Glutamatergic neuron (in vitro differentiated cells): ENCODE data around the gene TMEM9B. TPM values are rescaled to one million over a fixed set of nuclear protein-coding genes. Genes with fewer than 3 reads are reported as not detected.

Experiments
- DNase-seq: peaks from one replicate; pipeline ENCODE4 v3.0.0; 2022
- H3K27ac Mint-ChIP-seq: one replicate; pipeline ENCODE4 v1.8.0; 2020; ENCODE audit warnings: mild to moderate bottlenecking, mixed read lengths, inconsistent platforms; ENCODE audit not compliant: unreplicated experiment
- H3K27me3 Mint-ChIP-seq: one replicate; pipeline ENCODE4 v1.8.0; 2020; ENCODE audit warnings: mild to moderate bottlenecking, moderate library complexity, mixed read lengths, inconsistent platforms; ENCODE audit not compliant: unreplicated experiment
- H3K36me3 Mint-ChIP-seq: one replicate; pipeline ENCODE4 v1.8.0; 2020; ENCODE audit warnings: mild to moderate bottlenecking, mixed read lengths, inconsistent platforms; ENCODE audit not compliant: unreplicated experiment
- H3K4me1 Mint-ChIP-seq: one replicate; pipeline ENCODE4 v1.8.0; 2020; ENCODE audit warnings: mild to moderate bottlenecking, low read depth, mixed read lengths, inconsistent platforms; ENCODE audit not compliant: unreplicated experiment
- H3K4me3 Mint-ChIP-seq: one replicate; pipeline ENCODE4 v1.8.0; 2020; ENCODE audit warnings: mild to moderate bottlenecking, mixed read lengths, inconsistent platforms; ENCODE audit not compliant: unreplicated experiment
- H3K9me3 Mint-ChIP-seq: one replicate; pipeline ENCODE4 v1.8.0; 2020; ENCODE audit warnings: mild to moderate bottlenecking, moderate library complexity, mixed read lengths, inconsistent platforms; ENCODE audit not compliant: unreplicated experiment
- CTCF ChIP-seq: fragments of 200-600 bp; sonication (generic); IDR thresholded peaks from one replicate; pipeline ENCODE4 v1.5.0; 2021; ENCODE audit not compliant: partially characterized antibody, unreplicated experiment
- total RNA-seq: library from RNA; stranded (reverse); fragmentation: NEBNext Ultra II Directional; extraction: Animal tissue kit (Norgen Biotek cat#: 25700); gene quantifications from one replicate; pipeline ENCODE4 v1.2.1, GENCODE V29; 2021; ENCODE audit not compliant: unreplicated experiment

Gene TMEM9B
- total RNA-seq, 1 donor from 2014 or later, result 31.3 TPM

DNA sequence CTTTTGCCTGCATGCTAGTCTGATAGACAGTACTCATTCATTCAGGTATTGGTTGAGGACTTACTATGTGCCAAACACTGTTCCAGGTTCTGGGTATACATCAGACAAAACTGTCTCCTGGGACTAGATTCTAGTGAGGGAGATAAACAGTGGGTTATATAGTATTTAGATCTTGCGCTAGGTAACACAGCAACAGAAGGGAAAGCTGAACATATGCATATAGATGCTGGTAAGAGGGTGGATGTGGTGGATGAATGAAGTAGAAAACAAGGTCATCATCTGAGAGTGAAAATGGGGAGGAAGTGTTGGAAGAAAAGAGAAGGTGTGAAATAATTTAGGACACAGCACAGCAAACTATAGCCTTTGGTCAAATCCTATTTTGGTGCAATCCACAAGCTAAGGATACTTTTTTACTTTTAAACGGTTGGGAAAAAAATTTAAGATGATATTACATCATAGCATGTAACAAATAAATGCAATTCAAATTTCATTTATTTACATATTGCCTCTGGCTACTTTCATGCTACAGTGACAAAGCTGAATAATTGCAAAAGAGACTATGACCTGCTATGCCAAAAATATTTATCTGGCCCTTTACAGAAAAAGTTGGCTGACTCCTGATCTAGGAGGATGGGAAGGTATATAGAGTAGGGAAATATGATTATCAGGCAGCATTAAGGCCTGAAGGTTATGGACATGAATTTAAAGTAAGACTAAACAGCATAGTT lies 7.1 kb upstream of the TMEM9B start:
- no peak overlapping the region for H3K4me3 Mint-ChIP-seq
- no peak overlapping the region for H3K27ac Mint-ChIP-seq
- no peaks in the 10 kb centered on the region for H3K27me3 Mint-ChIP-seq
- H3K9me3 Mint-ChIP-seq, result peaks cover 1% of the 10 kb centered on the region
- H3K36me3 Mint-ChIP-seq, result peaks cover 2% of the 10 kb centered on the region
- H3K4me1 Mint-ChIP-seq, result no peaks in the 10 kb centered on the region
- no peak for DNase-seq
- TF ChIP-seq CTCF, result no peak

DNA sequence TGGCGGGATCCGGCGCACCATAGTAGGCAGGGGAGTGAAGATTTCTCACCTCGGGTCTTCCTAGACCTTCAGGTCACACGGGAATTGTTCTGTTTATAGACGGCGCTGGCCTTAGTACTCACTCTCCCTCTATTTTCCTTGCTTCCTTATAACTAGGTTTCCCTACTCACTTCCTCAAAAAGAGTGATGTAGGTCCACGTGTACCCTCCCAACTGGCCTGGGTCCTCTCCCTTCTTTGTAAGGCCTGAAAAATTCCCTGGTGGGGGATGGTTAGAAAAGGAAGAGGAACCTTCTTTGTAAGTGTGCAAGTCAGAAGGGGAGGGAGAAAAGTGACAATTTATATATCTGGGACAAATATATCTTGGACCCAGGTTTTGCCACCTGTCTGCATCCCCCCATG lies 2.9 kb upstream of the TMEM9B start:
- H3K27me3 Mint-ChIP-seq, result peaks cover 3% of the 10 kb centered on the region
- no peak overlapping the region for H3K27ac Mint-ChIP-seq
- H3K9me3 Mint-ChIP-seq, result peaks cover 4% of the 10 kb centered on the region
- no peak for DNase-seq
- no peak for TF ChIP-seq CTCF
- no peak overlapping the region for H3K4me3 Mint-ChIP-seq
- H3K36me3 Mint-ChIP-seq, result no peaks in the 10 kb centered on the region
- H3K4me1 Mint-ChIP-seq, result peaks cover 15% of the 10 kb centered on the region

DNA sequence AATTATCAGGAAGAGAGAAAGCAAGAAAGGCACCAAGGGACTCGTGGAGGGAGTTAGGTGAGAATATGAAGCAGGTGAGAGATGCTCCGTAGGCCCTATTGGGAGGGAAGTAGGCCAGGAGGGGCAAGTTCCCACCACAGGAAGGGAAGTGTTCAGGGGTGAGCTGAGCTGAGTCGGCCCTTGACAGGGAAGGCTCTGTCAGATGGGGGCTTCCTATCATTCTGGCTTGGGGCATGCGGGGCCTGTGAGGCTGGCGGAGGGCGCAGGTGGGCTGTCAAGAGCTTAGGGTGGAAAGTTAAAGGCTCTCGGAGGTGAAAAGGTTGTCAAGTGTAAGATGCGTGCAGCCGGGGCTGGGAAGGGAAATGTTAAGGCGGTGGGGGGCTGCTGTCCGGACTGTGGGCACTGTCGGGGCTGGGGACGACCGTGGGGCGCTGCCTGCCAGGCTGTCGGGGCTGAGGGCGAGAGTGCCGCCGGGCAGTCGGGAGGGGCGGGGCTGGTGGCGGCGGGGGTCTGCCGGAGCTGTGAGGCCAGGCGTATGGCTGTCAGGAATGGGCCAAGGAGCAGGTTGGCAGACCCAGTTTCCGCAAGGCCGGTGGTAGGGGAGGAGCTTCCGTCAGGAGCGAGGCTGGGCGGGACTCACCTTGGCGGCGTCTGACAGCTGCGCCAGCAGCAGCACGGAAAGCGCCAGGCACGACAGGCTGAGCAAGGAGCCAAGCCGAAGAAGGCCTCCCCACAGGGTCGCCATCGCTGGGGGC lies 496 bp downstream of the TMEM9B start:
- H3K4me1 Mint-ChIP-seq, result peaks cover 15% of the 10 kb centered on the region
- H3K36me3 Mint-ChIP-seq, result no peaks in the 10 kb centered on the region
- H3K4me3 Mint-ChIP-seq, result peak overlapping the region; percentile 98
- no peak for TF ChIP-seq CTCF
- H3K9me3 Mint-ChIP-seq, result peaks cover 4% of the 10 kb centered on the region
- H3K27me3 Mint-ChIP-seq, result peaks cover 3% of the 10 kb centered on the region
- peak; percentile 70 for DNase-seq
- peak overlapping the region; percentile 67 for H3K27ac Mint-ChIP-seq

DNA sequence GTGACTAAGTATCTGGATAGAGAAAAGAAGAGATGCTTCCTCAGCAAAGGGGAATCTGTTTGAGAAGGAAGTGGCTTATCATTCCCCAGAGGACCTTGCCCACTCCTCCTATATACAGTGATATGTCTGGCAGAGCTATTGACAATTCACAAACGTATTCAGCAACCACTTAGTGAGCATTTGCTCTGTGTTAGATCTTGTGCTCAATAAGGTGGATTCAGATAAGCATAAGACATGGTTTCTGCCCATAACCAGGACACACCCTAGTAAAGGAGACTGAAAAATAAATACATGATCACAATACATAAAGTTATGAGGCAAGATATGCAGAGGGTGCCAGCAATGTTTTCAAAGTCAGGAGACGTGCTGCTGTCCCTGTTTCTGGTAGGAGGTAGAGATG lies 1.4 kb downstream of the TMEM9B start:
- Mint-ChIP-seq H3K4me1 (peaks cover 15% of the 10 kb centered on the region), H3K27me3 (peaks cover 3% of the 10 kb centered on the region), H3K4me3 (peak overlapping the region; percentile 61), H3K27ac (no peak overlapping the region), H3K36me3 (no peaks in the 10 kb centered on the region), H3K9me3 (peaks cover 4% of the 10 kb centered on the region)
- DNase-seq, result no peak
- TF ChIP-seq CTCF, result no peak

DNA sequence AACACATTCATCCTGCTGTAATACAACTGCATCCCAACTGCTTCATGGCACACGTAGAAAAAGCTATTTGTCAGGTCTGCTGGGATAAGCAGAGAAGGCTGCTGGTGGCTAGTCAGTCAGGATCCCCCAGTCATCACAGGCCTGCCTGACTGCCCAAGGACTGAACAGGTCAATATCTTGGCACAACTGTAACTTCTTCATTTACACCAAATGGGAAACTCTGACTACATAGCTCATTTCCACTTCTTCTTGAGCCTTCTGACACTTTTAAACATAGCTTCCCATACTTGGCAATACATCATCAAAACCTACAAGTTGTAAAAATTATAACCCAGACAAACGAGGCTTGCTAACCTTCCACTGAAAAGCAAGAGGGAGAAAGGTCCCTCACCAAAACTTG lies 2.8 kb downstream of the TMEM9B start:
- DNase-seq, result no peak
- H3K27me3 Mint-ChIP-seq, result peaks cover 3% of the 10 kb centered on the region
- H3K4me3 Mint-ChIP-seq, result no peak overlapping the region
- peaks cover 15% of the 10 kb centered on the region for H3K4me1 Mint-ChIP-seq
- TF ChIP-seq CTCF, result no peak
- no peak overlapping the region for H3K27ac Mint-ChIP-seq
- H3K9me3 Mint-ChIP-seq, result peaks cover 6% of the 10 kb centered on the region
- H3K36me3 Mint-ChIP-seq, result no peaks in the 10 kb centered on the region
